HG02981 (cell line): ENCODE measurements around the gene RAB30.

Experiments used
- ATAC-seq: cut with Tn5 transposase; IDR thresholded peaks from one replicate; pipeline ENCODE4 v1.9.1; 2021; ENCODE audit warnings: mild to moderate bottlenecking, moderate library complexity; ENCODE audit not compliant: unreplicated experiment

RAB30 gene

GRCh38 chr11:83041126-83041525, 30.6 kb downstream of the RAB30 start:
- no peak for ATAC-seq

- ATAC-seq = no peak
Measured at GRCh38 chr11:83039566-83039965, 32.1 kb downstream of the RAB30 start.

- ATAC-seq = no peak
Measured at GRCh38 chr11:83037877-83038276, 33.8 kb downstream of the RAB30 start.

GRCh38 chr11:83036701-83037100, 35.0 kb downstream of the RAB30 start:
- no peak for ATAC-seq

GRCh38 chr11:83035070-83035854, 36.4 kb downstream of the RAB30 start:
- peak; percentile 72 for ATAC-seq

- no peak for ATAC-seq
Measured at GRCh38 chr11:83034673-83035014, 37.1 kb downstream of the RAB30 start.

- no peak for ATAC-seq
Measured at GRCh38 chr11:83033972-83034672, 37.6 kb downstream of the RAB30 start.

GRCh38 chr11:83033371-83033770, 38.3 kb downstream of the RAB30 start:
- no peak for ATAC-seq

GRCh38 chr11:83031127-83031526, 40.6 kb downstream of the RAB30 start:
- ATAC-seq = no peak

GRCh38 chr11:83027794-83028193, 43.9 kb downstream of the RAB30 start:
- no peak for ATAC-seq

GRCh38 chr11:83027289-83027688, 44.4 kb downstream of the RAB30 start:
- ATAC-seq = no peak

- ATAC-seq = no peak
Measured at GRCh38 chr11:83026229-83026628, 45.5 kb downstream of the RAB30 start.

GRCh38 chr11:83025267-83025704, 46.4 kb downstream of the RAB30 start:
- ATAC-seq = no peak

GRCh38 chr11:83024270-83024854, 47.3 kb downstream of the RAB30 start:
- ATAC-seq = no peak

- no peak for ATAC-seq
Measured at GRCh38 chr11:83023410-83023809, 48.3 kb downstream of the RAB30 start.

- no peak for ATAC-seq
Measured at GRCh38 chr11:83021780-83022125, 49.9 kb downstream of the RAB30 start.

- ATAC-seq = no peak
Measured at GRCh38 chr11:83020942-83021779, 50.5 kb downstream of the RAB30 start.

- no peak for ATAC-seq
Measured at GRCh38 chr11:83019888-83020579, 51.7 kb downstream of the RAB30 start.

GRCh38 chr11:83014951-83015350, 56.7 kb downstream of the RAB30 start:
- ATAC-seq = no peak

GRCh38 chr11:83012168-83013067, 59.3 kb downstream of the RAB30 start:
- ATAC-seq = no peak
